GM21381 (cell line): ENCODE measurements around the gene PCSK4.
A peak's percentile ranks its signal among the peaks of the same experiment; 100 is the strongest.
"Not testable (repeated sequence)": the region's sequence is repeated elsewhere in the genome, so short reads cannot be mapped to it uniquely, and the experiment has no call there.

Source experiments
- ATAC-seq: cut with Tn5 transposase; IDR thresholded peaks from one replicate; pipeline ENCODE4 v1.9.1; 2021; ENCODE audit warnings: mild to moderate bottlenecking, moderate library complexity; ENCODE audit not compliant: unreplicated experiment

The PCSK4 gene

GRCh38 chr19:1441677-1442438, 48.3 kb downstream of the PCSK4 start:
- no peak for ATAC-seq

GRCh38 chr19:1441022-1441426, 49.1 kb downstream of the PCSK4 start:
- ATAC-seq = no peak

DNA sequence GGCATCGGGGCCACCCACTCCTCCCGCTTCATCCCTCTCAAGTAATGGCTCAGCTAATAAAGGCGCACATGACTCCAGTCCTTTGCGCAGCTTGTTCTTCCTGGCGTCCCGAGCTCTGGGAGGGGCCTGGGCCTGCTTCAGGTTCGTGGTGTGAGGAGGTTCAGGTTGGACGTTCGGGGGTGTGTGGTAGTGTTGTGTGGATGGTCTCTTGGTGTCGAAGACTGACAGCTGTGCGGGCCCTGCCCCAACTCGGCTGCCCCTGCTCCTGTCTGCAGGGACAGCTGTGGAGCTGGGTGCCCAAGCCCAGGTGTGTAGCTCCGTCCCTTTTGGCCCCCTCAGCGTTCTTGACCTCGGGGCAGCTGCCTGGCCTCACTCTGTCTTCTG, 49.7 kb downstream of the PCSK4 start:
- ATAC-seq = no peak

GRCh38 chr19:1439525-1440417, 50.4 kb downstream of the PCSK4 start:
- not testable (repeated sequence) for ATAC-seq

GRCh38 chr19:1438933-1439354, 51.2 kb downstream of the PCSK4 start:
- ATAC-seq = no peak

GRCh38 chr19:1438035-1438932, 51.9 kb downstream of the PCSK4 start, which contains the start of gene RPS15:
Gene RPS15 (plus strand): TSS chr19:1438396. CDS start chr19:1438426, 30 bp downstream.
- ATAC-seq = peak; percentile 81

DNA sequence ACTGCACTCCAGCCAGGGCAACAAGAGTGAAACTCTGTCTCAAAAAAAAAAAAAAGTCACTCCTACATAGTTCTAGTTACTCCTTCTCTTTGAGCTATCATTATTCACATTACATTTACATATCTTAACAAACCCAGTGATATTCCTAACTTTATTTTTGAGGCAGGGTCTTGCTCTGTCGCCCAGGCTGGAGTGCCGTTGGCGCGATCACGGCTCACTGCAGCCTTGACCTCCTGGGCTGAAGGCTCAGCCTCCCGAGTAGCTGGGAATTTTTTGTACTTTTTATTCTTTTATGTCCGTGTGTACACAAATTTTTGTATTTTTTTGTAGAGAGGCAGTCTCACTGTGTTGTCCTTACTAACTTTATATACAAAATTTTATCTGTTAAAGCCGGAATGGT, 52.5 kb downstream of the PCSK4 start:
- ATAC-seq = no peak

- no peak for ATAC-seq
Observed at GRCh38 chr19:1435378-1435989, 54.7 kb downstream of the PCSK4 start.

DNA sequence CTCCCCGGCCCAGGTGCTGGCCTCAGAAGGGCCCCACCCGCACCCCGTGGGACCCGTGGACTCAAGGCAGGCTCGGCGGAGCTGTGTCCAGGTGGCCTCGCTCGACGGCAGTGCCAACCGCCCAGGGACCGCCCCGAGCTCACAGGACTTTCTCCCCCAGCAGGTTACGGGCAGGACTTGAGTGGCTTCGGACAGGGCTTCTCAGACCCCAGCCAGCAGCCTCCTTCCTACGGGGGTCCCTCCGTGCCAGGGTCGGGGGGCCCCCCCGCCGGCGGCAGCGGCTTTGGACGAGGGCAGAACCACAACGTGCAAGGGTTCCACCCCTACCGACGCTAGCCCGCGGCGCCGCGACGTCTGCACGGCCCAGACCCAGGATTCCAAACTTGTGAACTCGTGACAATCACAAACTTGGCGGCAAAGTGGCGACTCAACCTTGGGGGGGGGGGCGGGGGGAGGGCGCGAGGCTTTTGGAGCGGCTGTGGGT, 55.5 kb downstream of the PCSK4 start:
- ATAC-seq = no peak

- ATAC-seq = no peak
Observed at GRCh38 chr19:1434040-1434366, 56.1 kb downstream of the PCSK4 start.

DNA sequence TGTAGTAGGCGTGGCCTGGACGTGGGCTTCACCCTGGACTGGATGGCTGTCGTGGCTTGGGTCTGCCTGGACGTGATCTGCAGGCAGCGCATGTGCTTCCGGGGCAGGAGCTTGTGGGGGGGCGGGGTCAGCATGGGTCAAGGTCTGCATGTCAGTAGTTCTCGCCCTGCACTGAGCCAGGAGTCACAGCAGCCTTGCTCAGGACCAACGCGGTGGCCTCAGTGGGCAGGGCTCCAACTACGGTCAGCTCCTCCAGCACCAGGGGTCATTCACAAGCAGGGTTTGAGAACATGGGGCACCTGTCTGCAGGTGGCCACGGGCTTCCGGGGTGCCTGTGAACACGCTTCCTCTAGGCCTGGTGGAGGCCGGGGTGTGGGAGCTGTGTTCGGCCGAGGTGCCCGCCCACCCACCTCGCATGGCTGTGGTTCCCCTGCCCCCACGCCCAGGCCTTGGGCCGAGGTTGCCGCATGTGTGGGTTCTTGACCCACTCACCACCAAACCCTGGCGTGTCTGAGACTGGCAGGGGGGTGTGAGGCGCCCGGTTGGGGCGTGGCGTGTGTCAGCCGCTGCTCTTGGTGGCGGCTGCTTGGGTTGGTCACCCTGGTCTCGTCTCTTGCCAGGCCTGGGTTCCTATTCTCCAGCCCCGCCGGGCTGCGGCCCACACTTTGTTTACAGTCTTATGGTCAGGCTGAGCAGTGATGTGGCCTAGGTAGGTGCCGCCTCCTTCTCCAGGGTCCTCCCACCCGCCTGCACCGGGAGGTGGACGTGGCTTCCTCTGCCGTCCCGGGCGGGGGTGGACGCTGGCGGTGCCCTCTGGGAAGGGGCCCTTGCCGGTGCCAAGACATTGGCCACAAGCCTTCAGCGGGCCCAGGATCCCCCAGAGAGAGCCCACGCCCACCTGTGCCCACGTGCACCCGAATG, 56.8 kb downstream of the PCSK4 start:
- no peak for ATAC-seq

DNA sequence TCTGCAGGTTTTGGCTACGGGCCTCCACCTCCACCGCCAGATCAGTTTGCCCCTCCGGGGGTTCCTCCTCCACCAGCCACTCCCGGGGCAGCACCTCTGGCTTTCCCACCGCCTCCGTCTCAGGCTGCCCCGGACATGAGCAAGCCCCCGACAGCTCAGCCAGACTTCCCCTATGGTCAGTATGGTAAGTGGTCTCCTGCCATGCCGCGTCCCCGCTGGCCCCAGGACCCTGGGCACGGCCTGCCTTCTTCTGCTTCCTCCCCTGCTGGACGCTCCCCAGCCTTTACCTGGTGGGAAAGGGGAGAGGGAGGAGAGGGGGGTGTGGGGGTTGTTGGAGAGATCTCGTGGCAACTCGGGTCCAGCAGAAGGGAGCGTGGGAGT, 57.7 kb downstream of the PCSK4 start:
- no peak for ATAC-seq

- no peak for ATAC-seq
Observed at GRCh38 chr19:1431759-1432506, 58.2 kb downstream of the PCSK4 start.
